GM23338 (cell line): ENCODE measurements around the gene GCNT1. TPM values are rescaled to one million over a fixed set of nuclear protein-coding genes. Genes with fewer than 3 reads are reported as not detected.

ENCODE experiments used
- ATAC-seq: fragments of 200-7000 bp; cut with Tn5 transposase; 3 replicates; pipeline ENCODE4 v1.9.1; 2020
- DNase-seq: peaks from one replicate; pipeline ENCODE4 v3.0.0-alpha.2; 2015; ENCODE audit warnings: low spot score
- H2AFZ ChIP-seq: fragments of 200-600 bp; sonication (generic); 2 replicates; pipeline ENCODE4 v1.8.0; 2016; ENCODE audit warnings: antibody characterized with exemption, mild to moderate bottlenecking, moderate library complexity
- H3F3A ChIP-seq: fragments of 200-600 bp; sonication (generic); replicated peaks from 2 replicates; pipeline ENCODE4 v1.8.0; 2017; ENCODE audit warnings: antibody characterized with exemption, mixed run types, low read depth
- H3K27ac ChIP-seq: fragments of 200-600 bp; sonication (generic); 2 replicates; pipeline ENCODE4 v1.6.1; 2016; ENCODE audit warnings: low read depth
- H3K27me3 ChIP-seq: fragments of 200-600 bp; sonication (generic); 2 replicates; pipeline ENCODE4 v1.8.0; 2016; ENCODE audit warnings: mild to moderate bottlenecking, mixed run types, moderate library complexity; ENCODE audit not compliant: insufficient read depth
- H3K36me3 ChIP-seq: fragments of 200-600 bp; sonication (generic); 2 replicates; pipeline ENCODE4 v1.8.0; 2016; ENCODE audit warnings: mild to moderate bottlenecking; ENCODE audit not compliant: insufficient read depth
- H3K4me1 ChIP-seq: fragments of 200-600 bp; sonication (generic); 2 replicates; pipeline ENCODE4 v1.8.0; 2016; ENCODE audit warnings: mild to moderate bottlenecking, moderate library complexity; ENCODE audit not compliant: insufficient read depth
- H3K4me2 ChIP-seq: fragments of 200-600 bp; sonication (generic); 2 replicates; pipeline ENCODE4 v1.7.1; 2017; ENCODE audit warnings: mixed run types
- H3K4me3 ChIP-seq: fragments of 200-600 bp; sonication (generic); 2 replicates; pipeline ENCODE4 v1.6.1; 2016; ENCODE audit warnings: mixed run types
- H3K79me2 ChIP-seq: fragments of 200-600 bp; sonication (generic); replicated peaks from 2 replicates; pipeline ENCODE4 v1.8.0; 2017; ENCODE audit warnings: mild to moderate bottlenecking; ENCODE audit not compliant: insufficient read depth
- H3K9me2 ChIP-seq: fragments of 200-600 bp; sonication (generic); 2 replicates; pipeline ENCODE4 v1.8.0; 2017; ENCODE audit not compliant: insufficient read depth
- H4K20me1 ChIP-seq: fragments of 200-600 bp; sonication (generic); replicated peaks from 2 replicates; pipeline ENCODE4 v1.8.0; 2017; ENCODE audit warnings: mild to moderate bottlenecking; ENCODE audit not compliant: insufficient read depth
- H3K27ac Mint-ChIP-seq: 2 replicates; pipeline ENCODE4 v1.8.0; 2020; ENCODE audit warnings: inconsistent platforms, mild to moderate bottlenecking, moderate library complexity, mixed read lengths
- H3K27me3 Mint-ChIP-seq: 3 replicates; pipeline ENCODE4 v1.8.0; 2022; ENCODE audit warnings: low read depth, mild to moderate bottlenecking, moderate library complexity, mixed read lengths, inconsistent platforms; ENCODE audit not compliant: insufficient read depth, poor library complexity
- H3K36me3 Mint-ChIP-seq: 3 replicates; pipeline ENCODE4 v1.8.0; 2021; ENCODE audit warnings: low read depth, mild to moderate bottlenecking, inconsistent platforms, moderate library complexity, mixed read lengths
- H3K4me1 Mint-ChIP-seq: 3 replicates; pipeline ENCODE4 v1.8.0; 2020; ENCODE audit warnings: mild to moderate bottlenecking, inconsistent platforms, mixed read lengths
- H3K4me3 Mint-ChIP-seq: 3 replicates; pipeline ENCODE4 v1.8.0; 2021; ENCODE audit warnings: moderate library complexity, mild to moderate bottlenecking, inconsistent platforms, mixed read lengths
- H3K9me3 Mint-ChIP-seq: 3 replicates; pipeline ENCODE4 v1.8.0; 2020; ENCODE audit warnings: moderate library complexity, mild to moderate bottlenecking, inconsistent platforms, mixed read lengths
- EZH2 ChIP-seq: fragments of 200-600 bp; sonication (generic); IDR thresholded peaks from one replicate; pipeline ENCODE4 v1.8.0; 2017; ENCODE audit warnings: antibody characterized with exemption, mild to moderate bottlenecking, low read depth; ENCODE audit not compliant: unreplicated experiment
- EZH2phosphoT487 ChIP-seq: fragments of 200-600 bp; sonication (generic); IDR thresholded peaks from one replicate; pipeline ENCODE4 v1.8.1; 2018; ENCODE audit warnings: antibody characterized with exemption; ENCODE audit not compliant: unreplicated experiment
- JUNB ChIP-seq: IDR thresholded peaks from one replicate; pipeline ENCODE4 v1.6.1; 2016; ENCODE audit warnings: antibody characterized with exemption; ENCODE audit not compliant: unreplicated experiment
- POLR2AphosphoS5 ChIP-seq: IDR thresholded peaks from 2 replicates; pipeline ENCODE4 v1.6.1; 2016; ENCODE audit warnings: antibody characterized with exemption, low read depth
- STAT1 ChIP-seq: IDR thresholded peaks from one replicate; pipeline ENCODE4 v1.6.1; 2016; ENCODE audit warnings: antibody characterized with exemption; ENCODE audit not compliant: unreplicated experiment
- ZNF462 ChIP-seq: fragments of 250-450 bp; sonication (Bioruptor Pico); IDR thresholded peaks from 2 replicates; pipeline ENCODE4 v1.5.0; 2020; ENCODE audit warnings: mild to moderate bottlenecking, moderate library complexity
- polyA plus RNA-seq: library from polyadenylated mRNA; unstranded; fragments of >200 nt; fragmentation: Nextera tagmentation; extraction: Ambion mirVana; gene quantifications from 2 replicates; pipeline ENCODE4 v1.2.1, GENCODE V29; 2016
- total RNA-seq: library from RNA; depleted of rRNA; stranded (reverse); fragments of >200 nt; shearing (Covaris generic); gene quantifications from 2 replicates; pipeline ENCODE4 v1.2.3, GENCODE V29; 2014

Gene GCNT1
- total and polyA plus RNA-seq, 2 experiments from 2014 or later: 4.2 to 11.4 TPM

GRCh38 chr9:76444322-76444929 is 14.6 kb upstream of the GCNT1 start (continued):
- TF ChIP-seq ZNF462: no peak
- TF ChIP-seq JUNB: no peak
- TF ChIP-seq POLR2AphosphoS5: no peak
- TF ChIP-seq EZH2: no peak

- Mint-ChIP-seq H3K36me3 (peaks cover 17% of the 10 kb centered on the region), H3K9me3 (peaks cover 33% of the 10 kb centered on the region), H3K27me3 (no peaks in the 10 kb centered on the region), H3K27ac (no peak overlapping the region), H3K4me1 (peaks cover 6% of the 10 kb centered on the region), H3K4me3 (no peak overlapping the region)
- Histone ChIP-seq H3K4me1 (no peaks in the 10 kb centered on the region), H4K20me1 (no peaks in the 10 kb centered on the region), H3K27me3 (no peaks in the 10 kb centered on the region), H3K79me2 (no peaks in the 10 kb centered on the region), H3K36me3 (no peaks in the 10 kb centered on the region), H3K4me2 (no peak overlapping the region), H2AFZ (no peak overlapping the region), H3F3A (no peaks in the 10 kb centered on the region), H3K9me2 (no peaks in the 10 kb centered on the region), H3K4me3 (no peak overlapping the region), H3K27ac (no peak overlapping the region)
- ATAC-seq: no peak
- DNase-seq: no peak
- TF ChIP-seq EZH2phosphoT487: no peak
- no peak for TF ChIP-seq STAT1
- TF ChIP-seq ZNF462: no peak
- TF ChIP-seq JUNB: no peak
Observed at GRCh38 chr9:76445976-76446375, 13.0 kb upstream of the GCNT1 start.
